ENCODE results near the gene GALR1. TPM values are rescaled to one million over a fixed set of nuclear protein-coding genes. Genes with fewer than 3 reads are reported as not detected.

Gene GALR1
- total and polyA plus RNA-seq, 5 donors from 2014 or later, result not detected

DNA sequence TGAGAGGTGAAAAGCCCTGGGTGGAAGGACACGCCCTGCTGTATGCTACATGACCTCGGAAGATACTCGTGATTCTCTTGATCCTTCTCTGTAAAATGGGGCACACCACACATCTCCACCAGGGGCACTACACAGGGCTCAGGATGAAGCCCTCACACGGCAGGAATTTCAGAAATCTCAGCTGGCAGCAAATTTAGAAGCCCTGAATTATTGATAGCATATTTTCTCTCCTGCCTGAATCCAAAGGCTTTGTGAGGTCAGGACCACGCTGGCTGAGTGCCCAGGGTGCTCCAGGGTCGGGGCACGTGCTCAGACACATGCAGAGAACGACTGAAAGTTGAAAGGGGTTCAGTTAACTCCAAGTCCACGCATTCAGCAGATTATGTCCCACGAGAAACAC, 42.1 kb upstream of the GALR1 start:
- Histone ChIP-seq H3K27ac (ENCODE audit: insufficient read depth, low read length, poor library complexity, severe bottlenecking) (peak overlapping the region; percentile 2), H3K36me3 (ENCODE audit: control insufficient read depth, insufficient read depth, low read length) (no peaks in the 10 kb centered on the region), H3K27me3 (ENCODE audit: control insufficient read depth, insufficient read depth, low read length) (no peaks in the 10 kb centered on the region), H3K9me3 (ENCODE audit: control insufficient read depth in 2 of 2, low read length in 2 of 2) (no peaks in the 10 kb centered on the region), H3K4me3 (ENCODE audit: low read depth, low read length) (no peak overlapping the region), H3K4me1 (ENCODE audit: control insufficient read depth, insufficient read depth, low read length, poor library complexity, severe bottlenecking) (peaks cover 25% of the 10 kb centered on the region)
- no peaks in the 10 kb centered on the region for H3K36me3 Mint-ChIP-seq
- DNase-seq, result peak; percentile 29 to 68 (median 34)
- peak overlapping the region; percentile 55 to 84 (median 64) for H3K4me3 Mint-ChIP-seq
- no peaks in the 10 kb centered on the region for H3K9me3 Mint-ChIP-seq
- H3K4me1 Mint-ChIP-seq, result peaks cover 20 to 47% (median 34%) of the 10 kb centered on the region in 4 donors
- ATAC-seq (ENCODE audit: low read depth in 2 of 2), result peak; percentile 81 to 83
- peak overlapping the region in 2 of 3 donors; percentile 75 to 93 for H3K27ac Mint-ChIP-seq
- H3K27me3 Mint-ChIP-seq, result peaks cover 10% of the 10 kb centered on the region

- H3K4me1 Mint-ChIP-seq, result peaks cover 20 to 47% (median 34%) of the 10 kb centered on the region in 4 donors
- no peaks in the 10 kb centered on the region for H3K9me3 ChIP-seq (ENCODE audit: control insufficient read depth in 2 of 2, low read length in 2 of 2)
- DNase-seq, result peak in 2 of 3 donors; percentile 46 to 71
- H3K36me3 ChIP-seq (ENCODE audit: control insufficient read depth, insufficient read depth, low read length), result no peaks in the 10 kb centered on the region
- ATAC-seq (ENCODE audit: low read depth in 2 of 2), result peak; percentile 69 to 72
- H3K27me3 ChIP-seq (ENCODE audit: control insufficient read depth, insufficient read depth, low read length), result no peaks in the 10 kb centered on the region
- peak overlapping the region; percentile 89 to 98 (median 94) for H3K27ac Mint-ChIP-seq
- no peaks in the 10 kb centered on the region for H3K9me3 Mint-ChIP-seq
- peaks cover 9% of the 10 kb centered on the region for H3K27me3 Mint-ChIP-seq
- peak overlapping the region; percentile 88 to 92 (median 90) for H3K4me3 Mint-ChIP-seq
- H3K4me1 ChIP-seq (ENCODE audit: control insufficient read depth, insufficient read depth, low read length, poor library complexity, severe bottlenecking), result peaks cover 25% of the 10 kb centered on the region
- peak overlapping the region; percentile 60 for H3K27ac ChIP-seq (ENCODE audit: insufficient read depth, low read length, poor library complexity, severe bottlenecking)
- H3K4me3 ChIP-seq (ENCODE audit: low read depth, low read length), result peak overlapping the region; percentile 91
- no peaks in the 10 kb centered on the region for H3K36me3 Mint-ChIP-seq
Measured at GRCh38 chr18:77208964-77209363, 40.7 kb upstream of the GALR1 start.

GRCh38 chr18:77209587-77209986, 40.1 kb upstream of the GALR1 start:
- Histone ChIP-seq H3K4me3 (ENCODE audit: low read depth, low read length) (peak overlapping the region; percentile 91), H3K27ac (ENCODE audit: insufficient read depth, low read length, poor library complexity, severe bottlenecking) (no peak overlapping the region), H3K27me3 (ENCODE audit: control insufficient read depth, insufficient read depth, low read length) (no peaks in the 10 kb centered on the region), H3K36me3 (ENCODE audit: control insufficient read depth, insufficient read depth, low read length) (no peaks in the 10 kb centered on the region), H3K9me3 (ENCODE audit: control insufficient read depth in 2 of 2, low read length in 2 of 2) (no peaks in the 10 kb centered on the region), H3K4me1 (ENCODE audit: control insufficient read depth, insufficient read depth, low read length, poor library complexity, severe bottlenecking) (peaks cover 25% of the 10 kb centered on the region)
- Mint-ChIP-seq H3K4me3 (peak overlapping the region; percentile 88 to 92 (median 90)), H3K36me3 (no peaks in the 10 kb centered on the region), H3K4me1 (peaks cover 20 to 47% (median 34%) of the 10 kb centered on the region in 4 donors), H3K9me3 (no peaks in the 10 kb centered on the region), H3K27ac (peak overlapping the region; percentile 89 to 98 (median 94)), H3K27me3 (peaks cover 9% of the 10 kb centered on the region)
- DNase-seq (no peak), ATAC-seq (ENCODE audit: low read depth in 2 of 2) (no peak)

DNA sequence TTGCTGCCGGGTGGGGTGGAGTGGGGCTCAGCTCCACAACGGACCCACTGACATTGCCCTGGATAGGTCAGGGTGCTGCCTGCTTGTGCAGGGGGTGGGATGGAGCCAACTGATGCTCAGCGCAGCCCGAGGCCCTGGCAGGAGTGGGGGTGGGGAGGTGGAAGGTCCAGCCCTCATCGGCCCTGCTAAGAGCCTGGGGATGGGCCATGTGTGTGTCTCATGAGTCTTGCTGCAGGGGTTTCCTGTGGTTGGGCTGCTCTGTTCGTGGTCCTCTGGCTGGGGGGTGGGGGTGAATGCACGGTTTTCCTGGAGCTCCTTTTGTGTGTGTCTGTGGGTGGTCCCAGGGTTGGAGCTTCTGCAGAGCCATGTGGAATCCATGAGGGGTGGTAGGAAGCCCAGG, 39.4 kb upstream of the GALR1 start:
- DNase-seq, result no peak
- Histone ChIP-seq H3K4me3 (ENCODE audit: low read depth, low read length) (no peak overlapping the region), H3K9me3 (ENCODE audit: control insufficient read depth in 2 of 2, low read length in 2 of 2) (no peaks in the 10 kb centered on the region), H3K27ac (ENCODE audit: insufficient read depth, low read length, poor library complexity, severe bottlenecking) (no peak overlapping the region), H3K4me1 (ENCODE audit: control insufficient read depth, insufficient read depth, low read length, poor library complexity, severe bottlenecking) (peaks cover 25% of the 10 kb centered on the region), H3K27me3 (ENCODE audit: control insufficient read depth, insufficient read depth, low read length) (no peaks in the 10 kb centered on the region), H3K36me3 (ENCODE audit: control insufficient read depth, insufficient read depth, low read length) (no peaks in the 10 kb centered on the region)
- Mint-ChIP-seq H3K4me3 (peak overlapping the region in 2 of 4 donors; percentile 78 to 89), H3K4me1 (peaks cover 20 to 47% (median 33%) of the 10 kb centered on the region in 4 donors), H3K36me3 (no peaks in the 10 kb centered on the region), H3K27ac (peak overlapping the region; percentile 55 to 98 (median 66)), H3K9me3 (peaks cover 0 to 2% (median 0%) of the 10 kb centered on the region in 7 donors), H3K27me3 (peaks cover 6% of the 10 kb centered on the region)
- no peak for ATAC-seq (ENCODE audit: low read depth in 2 of 2)

GRCh38 chr18:77218642-77219041, 31.0 kb upstream of the GALR1 start:
- H3K36me3 Mint-ChIP-seq, result no peaks in the 10 kb centered on the region
- H3K9me3 ChIP-seq (ENCODE audit: control insufficient read depth in 2 of 2, low read length in 2 of 2), result no peaks in the 10 kb centered on the region
- no peaks in the 10 kb centered on the region for H3K36me3 ChIP-seq (ENCODE audit: control insufficient read depth, insufficient read depth, low read length)
- no peak overlapping the region for H3K4me3 ChIP-seq (ENCODE audit: low read depth, low read length)
- H3K27me3 ChIP-seq (ENCODE audit: control insufficient read depth, insufficient read depth, low read length), result peaks cover 4% of the 10 kb centered on the region
- peaks cover 28% of the 10 kb centered on the region for H3K27me3 Mint-ChIP-seq
- DNase-seq (no peak), ATAC-seq (ENCODE audit: low read depth in 2 of 2) (no peak)
- H3K27ac Mint-ChIP-seq, result no peak overlapping the region
- H3K9me3 Mint-ChIP-seq, result peaks cover 0 to 2% (median 0%) of the 10 kb centered on the region in 7 donors
- H3K4me1 Mint-ChIP-seq, result peaks cover 0 to 6% (median 1%) of the 10 kb centered on the region in 4 donors
- no peak overlapping the region for H3K4me3 Mint-ChIP-seq
- no peaks in the 10 kb centered on the region for H3K4me1 ChIP-seq (ENCODE audit: control insufficient read depth, insufficient read depth, low read length, poor library complexity, severe bottlenecking)
- no peak overlapping the region for H3K27ac ChIP-seq (ENCODE audit: insufficient read depth, low read length, poor library complexity, severe bottlenecking)

- no peak for DNase-seq
- Mint-ChIP-seq H3K36me3 (no peaks in the 10 kb centered on the region), H3K27ac (no peak overlapping the region), H3K4me1 (peaks cover 0 to 6% (median 1%) of the 10 kb centered on the region in 4 donors), H3K27me3 (peaks cover 28% of the 10 kb centered on the region), H3K9me3 (no peaks in the 10 kb centered on the region), H3K4me3 (no peak overlapping the region)
- no peak for ATAC-seq (ENCODE audit: low read depth in 2 of 2)
- H3K4me3 ChIP-seq (ENCODE audit: low read depth, low read length), result no peak overlapping the region
- no peaks in the 10 kb centered on the region for H3K36me3 ChIP-seq (ENCODE audit: control insufficient read depth, insufficient read depth, low read length)
- H3K27ac ChIP-seq (ENCODE audit: insufficient read depth, low read length, poor library complexity, severe bottlenecking), result no peak overlapping the region
- peaks cover 5% of the 10 kb centered on the region for H3K27me3 ChIP-seq (ENCODE audit: control insufficient read depth, insufficient read depth, low read length)
- H3K4me1 ChIP-seq (ENCODE audit: control insufficient read depth, insufficient read depth, low read length, poor library complexity, severe bottlenecking), result no peaks in the 10 kb centered on the region
- no peaks in the 10 kb centered on the region for H3K9me3 ChIP-seq (ENCODE audit: control insufficient read depth in 2 of 2, low read length in 2 of 2)
Measured at GRCh38 chr18:77220726-77221125, 28.9 kb upstream of the GALR1 start.

DNA sequence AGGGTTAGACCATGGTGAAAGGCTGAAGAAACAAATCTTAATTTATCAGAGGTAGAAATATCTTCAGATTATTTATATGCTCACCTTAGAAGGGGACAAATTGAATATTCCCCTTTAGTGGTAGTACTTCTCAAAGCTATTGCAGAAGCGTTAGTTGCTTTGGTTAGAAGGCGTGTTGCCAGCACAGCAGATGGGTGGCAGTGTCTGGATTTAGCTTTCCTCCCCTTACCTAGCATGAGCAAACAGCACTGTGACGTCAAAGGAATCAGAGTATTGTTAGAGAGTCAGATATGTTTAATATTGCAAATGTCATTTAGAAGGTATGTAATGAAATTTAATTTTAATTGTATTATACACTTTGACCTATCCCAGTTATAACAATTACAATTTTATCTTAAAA, 27.2 kb upstream of the GALR1 start:
- Mint-ChIP-seq H3K4me3 (no peak overlapping the region), H3K27me3 (peaks cover 24% of the 10 kb centered on the region), H3K9me3 (no peaks in the 10 kb centered on the region), H3K4me1 (peaks cover 0 to 3% (median 0%) of the 10 kb centered on the region in 4 donors), H3K36me3 (no peaks in the 10 kb centered on the region), H3K27ac (no peak overlapping the region)
- DNase-seq (no peak), ATAC-seq (ENCODE audit: low read depth in 2 of 2) (no peak)
- Histone ChIP-seq H3K36me3 (ENCODE audit: control insufficient read depth, insufficient read depth, low read length) (no peaks in the 10 kb centered on the region), H3K9me3 (ENCODE audit: control insufficient read depth in 2 of 2, low read length in 2 of 2) (no peaks in the 10 kb centered on the region), H3K27ac (ENCODE audit: insufficient read depth, low read length, poor library complexity, severe bottlenecking) (no peak overlapping the region), H3K4me1 (ENCODE audit: control insufficient read depth, insufficient read depth, low read length, poor library complexity, severe bottlenecking) (no peaks in the 10 kb centered on the region), H3K27me3 (ENCODE audit: control insufficient read depth, insufficient read depth, low read length) (peaks cover 8% of the 10 kb centered on the region), H3K4me3 (ENCODE audit: low read depth, low read length) (no peak overlapping the region)

DNA sequence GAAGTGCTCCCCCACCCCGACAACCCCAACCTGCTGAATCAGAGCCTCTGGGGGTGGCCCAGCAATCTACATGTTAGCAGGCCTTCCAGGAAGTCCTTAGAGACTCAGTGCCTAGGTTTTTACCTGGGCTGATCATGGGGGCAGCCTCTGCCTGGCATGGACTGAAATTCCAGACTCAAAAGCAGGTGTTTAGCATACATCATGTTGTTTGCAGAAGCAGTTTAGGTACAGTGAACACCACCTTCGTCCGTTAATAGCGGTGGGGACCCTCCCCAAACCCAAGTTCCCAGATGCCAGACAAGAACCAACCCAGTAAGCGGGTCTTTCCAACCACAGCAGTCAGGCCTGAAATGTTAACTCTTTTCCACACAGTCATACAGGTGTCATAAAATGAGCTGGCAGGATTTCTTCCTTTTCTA, 26.4 kb upstream of the GALR1 start:
- H3K36me3 ChIP-seq (ENCODE audit: control insufficient read depth, insufficient read depth, low read length), result no peaks in the 10 kb centered on the region
- H3K4me3 Mint-ChIP-seq, result no peak overlapping the region

More for the DNA sequence above, 26.4 kb upstream of the GALR1 start:
- ATAC-seq (ENCODE audit: low read depth in 2 of 2), result no peak
- no peaks in the 10 kb centered on the region for H3K36me3 Mint-ChIP-seq
- peak overlapping the region in 1 of 3 donors; percentile 38 for H3K27ac Mint-ChIP-seq
- Histone ChIP-seq H3K4me1 (ENCODE audit: control insufficient read depth, insufficient read depth, low read length, poor library complexity, severe bottlenecking) (no peaks in the 10 kb centered on the region), H3K27ac (ENCODE audit: insufficient read depth, low read length, poor library complexity, severe bottlenecking) (no peak overlapping the region), H3K9me3 (ENCODE audit: control insufficient read depth in 2 of 2, low read length in 2 of 2) (no peaks in the 10 kb centered on the region), H3K27me3 (ENCODE audit: control insufficient read depth, insufficient read depth, low read length) (peaks cover 8% of the 10 kb centered on the region), H3K4me3 (ENCODE audit: low read depth, low read length) (no peak overlapping the region)
- DNase-seq, result no peak
- no peaks in the 10 kb centered on the region for H3K9me3 Mint-ChIP-seq
- H3K27me3 Mint-ChIP-seq, result peaks cover 26% of the 10 kb centered on the region
- H3K4me1 Mint-ChIP-seq, result peaks cover 0 to 3% (median 0%) of the 10 kb centered on the region in 4 donors
